Measurements from ENCODE around the gene POLQ.

POLQ gene

GRCh38 chr3:121491683-121492320, 54.0 kb downstream of the POLQ start:
- no peak for TF ChIP-seq Cebpa-rat (IDR thresholded peaks at IDR 0.05)
- Histone ChIP-seq H3K9me3 (replicated peaks in 1 of 11) (no peaks in the 10 kb centered on the region), H3K27ac (no peak overlapping the region), H4K20me1 (no peaks in the 10 kb centered on the region), H3K9ac (no peak overlapping the region), H3K4me3 (no peak overlapping the region), H3K4me2 (no peak overlapping the region), H3K36me3 (peaks cover 16 to 98% (median 85%) of the 10 kb centered on the region in 11 experiments), H3K4me1 (no peaks in the 10 kb centered on the region), H3K27me3 (no peaks in the 10 kb centered on the region)

GRCh38 chr3:121490161-121490560, 55.6 kb downstream of the POLQ start:
- Histone ChIP-seq H3K27me3 (no peaks in the 10 kb centered on the region), H3K4me1 (no peaks in the 10 kb centered on the region), H3K9me3 (replicated peaks in 1 of 11) (no peaks in the 10 kb centered on the region), H4K20me1 (no peaks in the 10 kb centered on the region), H3K4me3 (no peak overlapping the region), H3K4me2 (no peak overlapping the region), H3K36me3 (peaks cover 16 to 97% (median 81%) of the 10 kb centered on the region in 11 experiments), H3K9ac (no peak overlapping the region), H3K27ac (no peak overlapping the region)
- no peak for TF ChIP-seq Cebpa-rat (IDR thresholded peaks at IDR 0.05)

GRCh38 chr3:121488628-121489027, 57.2 kb downstream of the POLQ start:
- Histone ChIP-seq H3K27me3 (no peaks in the 10 kb centered on the region), H3K9ac (no peak overlapping the region), H3K4me2 (no peak overlapping the region), H3K4me1 (no peaks in the 10 kb centered on the region), H4K20me1 (no peaks in the 10 kb centered on the region), H3K27ac (no peak overlapping the region), H3K36me3 (peaks cover 16 to 97% (median 79%) of the 10 kb centered on the region in 11 experiments; a peak in 20 of 22 replicates), H3K4me3 (no peak overlapping the region), H3K9me3 (replicated peaks in 1 of 11) (no peaks in the 10 kb centered on the region)
- no peak for TF ChIP-seq Cebpa-rat (IDR thresholded peaks at IDR 0.05)

GRCh38 chr3:121483290-121483689, 62.5 kb downstream of the POLQ start:
- H3K27ac ChIP-seq: no peak overlapping the region
- no peaks in the 10 kb centered on the region for H3K9me3 ChIP-seq (replicated peaks in 1 of 11)
- H3K9ac ChIP-seq: no peak overlapping the region
- H3K36me3 ChIP-seq: peaks cover 3 to 90% (median 72%) of the 10 kb centered on the region in 11 experiments; a peak in 19 of 22 replicates
- H4K20me1 ChIP-seq: no peaks in the 10 kb centered on the region
- no peak for TF ChIP-seq Cebpa-rat (IDR thresholded peaks at IDR 0.05)
- H3K4me3 ChIP-seq: no peak overlapping the region
- no peaks in the 10 kb centered on the region for H3K4me1 ChIP-seq
- H3K4me2 ChIP-seq: no peak overlapping the region
- no peaks in the 10 kb centered on the region for H3K27me3 ChIP-seq

- H3K9ac ChIP-seq: no peak overlapping the region
- no peak overlapping the region for H3K27ac ChIP-seq
- no peak for TF ChIP-seq Cebpa-rat (IDR thresholded peaks at IDR 0.05)
- no peak overlapping the region for H3K4me2 ChIP-seq
- peaks cover 0 to 5% (median 0%) of the 10 kb centered on the region in 10 experiments; a peak in 1 of 20 replicates for H3K4me1 ChIP-seq
- peaks cover 0 to 90% (median 73%) of the 10 kb centered on the region in 11 experiments; a peak in 19 of 22 replicates for H3K36me3 ChIP-seq
- no peaks in the 10 kb centered on the region for H4K20me1 ChIP-seq
- no peaks in the 10 kb centered on the region for H3K27me3 ChIP-seq
- H3K4me3 ChIP-seq: no peak overlapping the region
- no peaks in the 10 kb centered on the region for H3K9me3 ChIP-seq (replicated peaks in 1 of 11)
These were observed 63.1 kb downstream of the POLQ start for GRCh38 chr3:121482660-121483059.

- Histone ChIP-seq H3K27ac (no peak overlapping the region), H3K9ac (no peak overlapping the region), H3K9me3 (replicated peaks in 1 of 11) (no peaks in the 10 kb centered on the region), H3K4me3 (no peak overlapping the region), H3K4me1 (peaks cover 0 to 6% (median 0%) of the 10 kb centered on the region in 10 experiments; a peak in 1 of 20 replicates), H3K27me3 (no peaks in the 10 kb centered on the region), H4K20me1 (no peaks in the 10 kb centered on the region), H3K36me3 (peaks cover 0 to 92% (median 74%) of the 10 kb centered on the region in 11 experiments; a peak in 20 of 22 replicates), H3K4me2 (no peak overlapping the region)
- no peak for TF ChIP-seq Cebpa-rat (IDR thresholded peaks at IDR 0.05)
These were observed 64.5 kb downstream of the POLQ start for GRCh38 chr3:121481106-121481880.

- H3K9ac ChIP-seq: no peak overlapping the region
- no peak overlapping the region for H3K27ac ChIP-seq
- H3K4me3 ChIP-seq: no peak overlapping the region
- no peaks in the 10 kb centered on the region for H4K20me1 ChIP-seq
- H3K4me2 ChIP-seq: no peak overlapping the region
- no peaks in the 10 kb centered on the region for H3K9me3 ChIP-seq (replicated peaks in 1 of 11)
- H3K4me1 ChIP-seq: peaks cover 0 to 6% (median 0%) of the 10 kb centered on the region in 10 experiments; a peak in 1 of 20 replicates
- TF ChIP-seq Cebpa-rat (IDR thresholded peaks at IDR 0.05): no peak
- H3K27me3 ChIP-seq: no peaks in the 10 kb centered on the region
- peaks cover 0 to 93% (median 84%) of the 10 kb centered on the region in 11 experiments; a peak in 20 of 22 replicates for H3K36me3 ChIP-seq
These were observed 68.2 kb downstream of the POLQ start for GRCh38 chr3:121477589-121477988.

- no peak overlapping the region for H3K27ac ChIP-seq
- H4K20me1 ChIP-seq: no peaks in the 10 kb centered on the region; a peak in 1 of 22 replicates
- peaks cover 0 to 4% (median 0%) of the 10 kb centered on the region in 10 experiments; a peak in 1 of 20 replicates for H3K4me1 ChIP-seq
- TF ChIP-seq Cebpa-rat (IDR thresholded peaks at IDR 0.05): no peak
- no peaks in the 10 kb centered on the region for H3K27me3 ChIP-seq
- no peak overlapping the region for H3K4me3 ChIP-seq
- peaks cover 0 to 100% (median 88%) of the 10 kb centered on the region in 11 experiments; a peak in 21 of 22 replicates for H3K36me3 ChIP-seq
- no peak overlapping the region for H3K9ac ChIP-seq
- no peak overlapping the region for H3K4me2 ChIP-seq
- no peaks in the 10 kb centered on the region for H3K9me3 ChIP-seq (replicated peaks in 1 of 11)
These were observed 72.8 kb downstream of the POLQ start for GRCh38 chr3:121473001-121473400.

GRCh38 chr3:121467085-121467484, 78.7 kb downstream of the POLQ start:
- peaks cover 27 to 100% (median 84%) of the 10 kb centered on the region in 11 experiments for H3K36me3 ChIP-seq
- H3K4me1 ChIP-seq: no peaks in the 10 kb centered on the region
- no peaks in the 10 kb centered on the region for H3K9me3 ChIP-seq (replicated peaks in 1 of 11)
- no peak overlapping the region for H3K4me2 ChIP-seq
- H3K27ac ChIP-seq: no peak overlapping the region
- no peaks in the 10 kb centered on the region for H3K27me3 ChIP-seq
- TF ChIP-seq Cebpa-rat (IDR thresholded peaks at IDR 0.05): no peak
- no peak overlapping the region for H3K9ac ChIP-seq
- no peaks in the 10 kb centered on the region; a peak in 1 of 22 replicates for H4K20me1 ChIP-seq
- no peak overlapping the region for H3K4me3 ChIP-seq

All from BLaER1 treated with 17β-estradiol and CSF1 and Interleukin-3, amounts not matched to agents 10 nM and 100 nM (cell line).